Measurements from ENCODE around the gene SLC22A23.

Gene SLC22A23

GRCh38 chr6:3270258-3270657 is 186.6 kb downstream of the SLC22A23 start:
- H3K4me3 ChIP-seq (ENCODE audit: low read length) = no peak overlapping the region

GRCh38 chr6:3269281-3269975 is 187.4 kb downstream of the SLC22A23 start:
- no peak overlapping the region for H3K4me3 ChIP-seq (ENCODE audit: low read length)
- TF ChIP-seq CTCF (conservative IDR thresholded peaks at IDR 0.05; ENCODE audit: low read depth, low read length) = no peak
- DNase-seq (ENCODE audit: low read depth) = no peak

More at GRCh38 chr6:3270258-3270657, 186.6 kb downstream of the SLC22A23 start:
- DNase-seq (ENCODE audit: low read depth) = no peak
- TF ChIP-seq CTCF (conservative IDR thresholded peaks at IDR 0.05; ENCODE audit: low read depth, low read length) = no peak

GRCh38 chr6:3268680-3269079 is 188.2 kb downstream of the SLC22A23 start:
- no peak for DNase-seq (ENCODE audit: low read depth)
- H3K4me3 ChIP-seq (ENCODE audit: low read length) = no peak overlapping the region
- no peak for TF ChIP-seq CTCF (conservative IDR thresholded peaks at IDR 0.05; ENCODE audit: low read depth, low read length)

GRCh38 chr6:3267162-3267561 is 189.7 kb downstream of the SLC22A23 start:
- no peak for DNase-seq (ENCODE audit: low read depth)
- no peak overlapping the region for H3K4me3 ChIP-seq (ENCODE audit: low read length)
- TF ChIP-seq CTCF (conservative IDR thresholded peaks at IDR 0.05; ENCODE audit: low read depth, low read length) = no peak

- H3K4me3 ChIP-seq (ENCODE audit: low read length) = no peak overlapping the region
- no peak for DNase-seq (ENCODE audit: low read depth)
- TF ChIP-seq CTCF (conservative IDR thresholded peaks at IDR 0.05; ENCODE audit: low read depth, low read length) = no peak
Measured at GRCh38 chr6:3266170-3266569, 190.7 kb downstream of the SLC22A23 start.

- H3K4me3 ChIP-seq (ENCODE audit: low read length) = no peak overlapping the region
- DNase-seq (ENCODE audit: low read depth) = no peak
- no peak for TF ChIP-seq CTCF (conservative IDR thresholded peaks at IDR 0.05; ENCODE audit: low read depth, low read length)
Measured at GRCh38 chr6:3265671-3266070, 191.2 kb downstream of the SLC22A23 start.

GRCh38 chr6:3264356-3264755 is 192.5 kb downstream of the SLC22A23 start:
- DNase-seq (ENCODE audit: low read depth) = no peak
- no peak for TF ChIP-seq CTCF (conservative IDR thresholded peaks at IDR 0.05; ENCODE audit: low read depth, low read length)
- H3K4me3 ChIP-seq (ENCODE audit: low read length) = no peak overlapping the region

Measured in retinal pigment epithelial cell (primary cell).